Activated CD8-positive, alpha-beta memory T cell treated with anti-CD3 and anti-CD28 coated beads, Interleukin-2, amount 50 U/mL, for 48 hours (primary cell): ENCODE measurements around the gene UBA3.

Experiments
- DNase-seq: peaks from one replicate; pipeline ENCODE4 v3.0.0-alpha.2; 2020

UBA3 gene

GRCh38 chr3:69011096-69011730 is 69.0 kb downstream of the UBA3 start:
- DNase-seq, result no peak

- DNase-seq, result no peak
Observed at GRCh38 chr3:69009559-69010410, 70.4 kb downstream of the UBA3 start.

GRCh38 chr3:69008980-69009379 is 71.2 kb downstream of the UBA3 start:
- DNase-seq, result no peak

GRCh38 chr3:69005791-69006482 is 74.2 kb downstream of the UBA3 start:
- no peak for DNase-seq

GRCh38 chr3:69005071-69005790 is 74.9 kb downstream of the UBA3 start:
- DNase-seq, result no peak
